Activated CD4-positive, alpha-beta T cell treated with anti-CD3 and anti-CD28 coated beads, Interleukin-2, amount 50 U/mL, for 24 hours (primary cell): ENCODE results near the gene DCUN1D4.

Experiments used
- DNase-seq, 2 donors: peaks; one replicate each; pipeline ENCODE4 v3.0.0-alpha.2; 2020; ENCODE audit warnings: low read depth in 1 of 2, low spot score in 1 of 2

DCUN1D4 gene

DNA sequence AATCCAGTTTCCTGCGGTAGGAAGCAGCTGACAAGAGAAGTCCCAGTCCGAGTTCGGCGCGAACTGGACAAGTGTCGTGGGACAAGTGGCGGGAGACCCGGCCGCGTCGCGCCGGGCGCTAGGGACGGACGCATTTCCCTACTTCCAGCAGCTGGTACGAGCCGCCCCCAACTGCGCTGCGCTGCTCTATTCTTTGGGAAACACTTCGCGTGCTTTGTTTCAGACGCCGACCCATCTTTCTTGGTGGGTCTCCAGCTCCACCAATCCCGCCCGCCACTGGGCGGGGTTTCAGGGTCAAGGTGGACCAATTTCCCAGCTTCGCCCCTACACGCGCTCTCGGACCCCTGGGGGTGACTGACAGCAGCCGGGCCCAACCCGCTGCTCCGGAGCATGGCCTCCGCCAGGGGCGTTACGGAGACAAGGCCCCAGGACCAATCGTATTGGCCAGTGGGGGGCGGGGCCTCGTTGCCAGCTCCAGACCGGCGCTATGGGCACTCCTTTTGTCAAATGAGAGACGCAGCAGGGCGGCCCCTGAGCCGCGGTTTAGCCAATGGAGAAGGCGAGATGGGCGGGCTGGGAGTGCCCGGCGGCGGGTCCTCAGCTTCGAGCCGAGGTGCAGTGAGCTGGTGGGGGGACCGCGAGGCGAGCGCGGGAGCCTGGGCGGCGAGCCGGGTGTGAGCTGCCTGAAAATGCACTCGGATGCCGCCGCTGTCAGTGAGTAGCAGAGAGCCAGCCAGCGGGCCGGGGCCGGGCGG lies at the start of gene DCUN1D4:
Gene DCUN1D4, plus strand, starts transcription at position 600 of the 755 bp plus-strand sequence. Its CDS starts 90 bp downstream, at position 690.
- peak; percentile 93 to 98 for DNase-seq

DNA sequence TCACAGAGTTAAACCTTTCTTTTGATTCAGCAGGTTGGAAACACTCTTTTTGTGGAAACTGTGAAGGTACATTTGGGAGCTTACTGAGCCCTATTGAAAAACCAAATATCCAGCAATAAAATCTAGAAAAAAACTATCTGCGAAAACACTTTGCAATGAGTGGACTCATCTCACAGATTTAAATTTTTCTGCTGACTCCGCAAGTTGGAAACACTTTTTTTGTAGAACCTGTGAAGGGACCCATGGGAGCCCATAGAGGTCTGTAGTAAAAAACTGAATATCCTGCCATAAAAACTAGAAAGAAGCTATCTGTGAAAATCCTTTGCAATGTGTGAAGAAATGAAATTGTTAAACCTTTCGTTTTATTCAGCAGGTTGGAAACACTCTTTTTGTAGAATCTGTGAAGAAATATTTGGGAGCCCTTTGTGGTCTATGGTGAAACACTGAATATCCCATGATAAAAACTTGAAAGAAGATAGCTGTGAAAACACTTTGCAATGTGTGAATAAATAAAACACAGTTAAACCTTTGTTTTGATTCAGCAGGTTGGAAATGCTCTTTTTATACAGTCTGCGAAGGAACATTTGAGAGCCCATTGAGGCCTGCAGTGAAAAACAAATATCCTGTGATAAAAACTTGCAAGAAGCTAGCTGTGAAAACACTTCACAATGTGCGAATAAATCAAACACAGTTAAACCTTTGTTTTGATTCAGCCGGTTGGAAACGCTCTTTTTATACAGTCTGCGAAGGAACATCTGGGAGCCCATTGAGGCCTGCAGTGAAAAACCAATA lies 22.3 kb upstream of the DCUN1D4 start:
- DNase-seq: no peak

DNA sequence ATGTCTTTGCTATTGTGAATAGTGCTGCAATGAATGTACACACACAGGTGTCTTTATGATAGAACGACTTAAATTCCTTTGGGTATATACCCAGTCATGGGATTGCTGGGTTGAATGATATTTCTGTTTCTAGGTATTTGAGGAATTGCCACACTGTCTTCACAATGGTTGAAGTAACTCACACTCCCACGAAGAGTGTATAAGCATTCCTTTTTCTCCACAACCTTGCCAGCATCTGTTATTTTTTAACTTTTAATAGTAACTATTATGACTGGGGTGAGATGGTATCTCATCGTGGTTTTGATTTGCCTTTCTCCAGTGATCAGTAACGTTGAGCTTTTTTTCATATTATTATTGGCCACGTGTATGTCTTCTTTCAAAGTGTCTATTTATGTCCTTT lies 17.6 kb upstream of the DCUN1D4 start:
- no peak for DNase-seq

DNA sequence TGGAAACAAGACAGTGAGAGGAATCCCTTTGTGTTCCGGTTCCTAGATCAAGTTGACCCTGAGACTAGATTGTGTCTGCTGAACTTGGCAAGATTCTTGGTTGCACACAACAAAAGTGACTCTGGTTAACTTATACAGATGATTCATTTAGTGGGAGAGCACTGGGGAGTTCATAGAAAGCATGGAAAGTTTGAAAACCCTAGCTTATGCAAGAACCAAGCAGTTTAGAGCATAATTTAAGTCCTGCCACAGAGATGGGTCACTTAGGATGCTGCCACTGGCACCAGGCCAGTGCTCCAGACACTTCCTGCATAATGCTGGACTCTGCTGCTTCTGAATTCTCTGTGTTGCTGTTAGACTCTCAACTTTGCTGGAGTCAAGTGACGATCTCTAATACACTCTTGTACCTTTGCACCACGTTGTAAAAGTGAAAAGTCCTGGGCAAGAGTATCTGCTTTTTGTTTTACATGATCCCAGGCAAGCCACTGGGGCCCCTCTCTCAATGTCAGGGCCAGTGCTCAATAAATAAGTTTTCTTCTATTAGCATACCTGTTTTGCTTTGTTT lies 12.7 kb upstream of the DCUN1D4 start:
- no peak for DNase-seq

DNA sequence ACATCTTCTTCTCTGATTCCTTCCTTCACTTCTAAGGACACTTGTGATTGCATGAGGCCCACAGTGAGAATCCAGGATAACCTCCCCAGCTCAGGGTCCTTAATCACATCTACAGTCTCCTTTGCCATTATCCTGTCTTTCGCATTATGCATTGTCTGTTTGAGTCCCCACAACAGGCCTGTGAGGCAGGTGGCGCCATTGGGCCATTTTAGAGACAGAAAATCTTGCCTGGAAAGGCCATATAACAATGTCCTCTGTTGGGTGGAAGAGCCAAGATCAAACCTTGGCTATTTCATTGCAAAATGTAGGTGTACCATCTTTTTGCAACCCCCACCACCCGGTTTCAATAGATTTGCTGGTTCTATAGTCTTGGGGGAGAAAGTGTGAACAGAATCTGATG lies 11.8 kb upstream of the DCUN1D4 start:
- peak; percentile 16 to 57 for DNase-seq

DNA sequence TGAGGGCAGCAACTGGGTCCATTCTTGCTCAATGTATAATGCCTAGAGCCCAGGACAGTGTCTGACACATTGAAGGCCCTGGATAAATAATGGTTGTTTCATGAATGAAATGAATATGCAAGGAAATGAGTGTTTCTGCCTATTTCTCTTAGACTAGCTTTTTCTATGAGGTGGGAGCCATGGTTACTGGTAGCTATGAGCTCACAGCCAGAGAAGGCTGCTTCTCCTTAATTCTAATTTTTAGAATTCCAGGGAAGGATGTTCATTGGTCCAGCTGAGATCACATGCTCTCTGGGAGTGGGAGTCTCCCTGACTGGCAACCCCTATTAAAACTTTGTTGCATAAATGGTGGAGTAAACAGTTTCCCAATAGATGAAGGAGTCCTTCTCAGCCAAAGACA lies 9.7 kb upstream of the DCUN1D4 start:
- DNase-seq: no peak

DNA sequence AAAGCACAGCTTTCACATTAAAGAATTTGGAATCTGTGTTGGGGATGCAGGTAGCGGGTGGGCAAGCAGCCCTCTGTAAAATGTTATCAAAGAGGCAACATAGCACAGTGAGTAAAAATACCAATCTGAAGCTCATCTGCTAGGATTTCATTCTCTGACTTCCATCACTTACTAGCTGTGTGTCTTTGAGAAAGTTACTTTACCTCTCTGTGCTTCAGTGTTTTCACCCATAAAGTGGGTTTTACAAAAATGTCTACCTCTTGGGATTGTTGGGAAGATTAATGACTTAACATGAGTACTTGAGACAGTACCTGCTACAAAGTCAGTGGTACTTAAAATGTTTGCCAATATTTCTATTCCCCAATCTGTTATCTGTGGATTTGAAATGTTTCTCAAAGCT lies 7.9 kb upstream of the DCUN1D4 start:
- no peak for DNase-seq

DNA sequence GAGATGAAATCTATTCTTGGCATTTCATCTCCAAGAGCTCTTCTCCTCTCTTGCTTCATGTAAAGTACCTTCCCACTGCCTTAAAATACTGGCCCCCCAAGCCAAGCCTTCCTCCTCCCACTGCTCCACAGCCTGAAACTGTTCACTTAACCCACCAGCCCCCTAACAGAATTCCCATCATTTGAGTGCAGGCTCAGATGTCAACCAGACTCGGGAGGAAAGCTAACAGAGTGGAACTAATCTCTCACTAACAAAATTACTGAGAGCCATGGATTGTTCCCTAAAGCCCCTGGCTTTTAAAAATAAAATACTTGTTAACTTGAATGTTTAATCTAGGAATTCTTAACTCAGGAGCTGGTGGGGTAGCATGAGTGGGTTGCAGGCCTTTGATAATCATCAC lies 7.1 kb upstream of the DCUN1D4 start:
- no peak for DNase-seq

DNA sequence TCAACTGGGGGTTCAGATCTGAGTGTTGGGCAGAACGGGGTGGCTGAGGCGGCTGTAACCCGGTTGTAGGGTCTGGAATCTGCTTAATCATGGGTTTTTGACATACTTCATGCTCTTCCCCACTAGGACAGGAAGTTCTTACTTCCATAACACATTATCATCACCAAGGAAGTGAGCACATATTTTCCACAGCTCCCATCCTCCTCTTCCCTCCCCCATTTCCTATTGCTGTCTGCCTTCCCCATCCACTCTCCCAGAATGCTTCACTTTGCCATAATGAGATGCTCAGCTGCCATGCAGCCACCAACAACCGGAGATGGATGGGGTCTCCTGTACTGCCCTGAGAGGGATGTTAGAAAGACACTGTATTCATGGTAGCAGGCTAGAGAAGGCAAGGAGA lies 6.4 kb upstream of the DCUN1D4 start:
- no peak for DNase-seq

DNA sequence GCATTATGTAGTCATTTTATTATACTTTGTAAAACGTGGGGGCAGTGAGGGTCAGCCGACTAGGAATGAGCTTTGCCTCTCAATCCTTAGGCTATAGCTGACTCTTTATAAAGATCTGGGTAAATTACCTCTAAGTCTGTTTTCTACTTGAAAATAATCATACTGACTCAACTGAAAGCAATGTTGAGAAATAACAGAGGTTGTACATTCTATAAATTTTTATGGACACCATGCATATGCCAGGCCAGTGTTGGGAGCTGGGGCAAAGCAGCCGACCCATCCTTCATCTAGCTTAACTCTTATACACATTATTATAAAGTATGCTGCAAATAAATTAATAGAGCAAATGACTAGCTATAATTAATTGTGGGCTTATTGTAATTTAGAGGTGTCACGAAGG lies 2.2 kb upstream of the DCUN1D4 start:
- DNase-seq: no peak

DNA sequence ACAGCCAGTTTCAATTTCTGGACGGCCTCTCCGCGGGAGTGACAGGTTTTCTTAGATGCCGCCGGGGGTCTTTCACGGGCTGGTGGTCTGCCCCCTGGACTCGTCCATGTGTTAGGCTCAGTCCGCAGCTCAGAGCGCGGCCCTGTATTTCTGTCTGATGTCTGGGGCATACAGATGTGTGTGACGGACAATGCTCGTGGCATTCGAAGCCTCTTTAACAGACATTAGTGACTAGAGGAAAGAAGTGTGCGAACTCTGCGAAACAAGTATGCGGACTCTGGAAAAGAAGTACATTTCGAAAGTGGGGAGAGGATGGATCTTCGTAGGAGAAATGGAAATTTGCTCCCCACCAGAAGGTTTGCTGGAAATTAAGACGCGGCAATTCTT lies 793 bp upstream of the DCUN1D4 start:
- DNase-seq: no peak

DNA sequence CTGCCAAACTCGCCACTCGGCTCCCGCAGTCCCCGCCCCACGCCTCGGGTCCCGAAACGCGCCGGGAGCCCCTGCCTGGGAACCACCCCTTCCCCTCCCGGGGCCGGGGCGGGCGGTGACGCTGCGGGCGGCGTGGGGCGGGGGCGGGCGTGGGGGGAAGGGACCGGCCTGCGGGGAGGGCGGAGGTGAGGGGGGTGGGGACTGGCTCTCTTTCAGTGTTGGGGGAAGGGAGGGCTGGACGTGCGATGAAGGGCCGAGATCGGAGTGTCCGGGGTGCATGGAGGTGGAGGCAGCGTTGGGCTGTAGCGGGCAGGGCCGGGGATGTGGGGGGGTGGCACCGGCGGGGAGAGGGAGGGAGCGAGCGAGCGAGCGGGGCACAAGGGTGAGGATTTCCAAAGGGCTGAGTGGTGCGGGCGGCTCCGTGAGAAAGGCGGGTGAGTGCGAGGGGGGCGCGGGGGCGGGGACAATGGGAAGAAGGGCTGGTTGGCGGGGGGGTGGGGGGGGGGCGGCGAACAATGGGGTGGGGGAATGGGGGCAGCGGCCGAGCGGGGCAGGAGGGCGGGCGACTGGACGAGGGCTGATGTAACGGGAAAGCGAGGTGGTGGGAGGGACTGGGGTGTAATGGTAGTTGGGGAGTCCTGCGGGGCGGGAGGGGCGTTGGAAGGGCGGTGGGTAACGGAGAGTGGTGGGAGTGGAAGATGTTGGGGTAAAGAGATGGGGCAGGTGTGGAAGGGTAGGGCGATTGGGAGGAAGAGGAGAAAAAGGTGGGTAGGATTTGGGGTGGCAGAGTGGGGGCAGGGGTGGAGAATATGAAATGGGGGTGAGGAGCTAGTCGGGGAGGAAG lies 578 bp downstream of the DCUN1D4 start:
- peak in 1 of 2 donors; percentile 27 for DNase-seq

DNA sequence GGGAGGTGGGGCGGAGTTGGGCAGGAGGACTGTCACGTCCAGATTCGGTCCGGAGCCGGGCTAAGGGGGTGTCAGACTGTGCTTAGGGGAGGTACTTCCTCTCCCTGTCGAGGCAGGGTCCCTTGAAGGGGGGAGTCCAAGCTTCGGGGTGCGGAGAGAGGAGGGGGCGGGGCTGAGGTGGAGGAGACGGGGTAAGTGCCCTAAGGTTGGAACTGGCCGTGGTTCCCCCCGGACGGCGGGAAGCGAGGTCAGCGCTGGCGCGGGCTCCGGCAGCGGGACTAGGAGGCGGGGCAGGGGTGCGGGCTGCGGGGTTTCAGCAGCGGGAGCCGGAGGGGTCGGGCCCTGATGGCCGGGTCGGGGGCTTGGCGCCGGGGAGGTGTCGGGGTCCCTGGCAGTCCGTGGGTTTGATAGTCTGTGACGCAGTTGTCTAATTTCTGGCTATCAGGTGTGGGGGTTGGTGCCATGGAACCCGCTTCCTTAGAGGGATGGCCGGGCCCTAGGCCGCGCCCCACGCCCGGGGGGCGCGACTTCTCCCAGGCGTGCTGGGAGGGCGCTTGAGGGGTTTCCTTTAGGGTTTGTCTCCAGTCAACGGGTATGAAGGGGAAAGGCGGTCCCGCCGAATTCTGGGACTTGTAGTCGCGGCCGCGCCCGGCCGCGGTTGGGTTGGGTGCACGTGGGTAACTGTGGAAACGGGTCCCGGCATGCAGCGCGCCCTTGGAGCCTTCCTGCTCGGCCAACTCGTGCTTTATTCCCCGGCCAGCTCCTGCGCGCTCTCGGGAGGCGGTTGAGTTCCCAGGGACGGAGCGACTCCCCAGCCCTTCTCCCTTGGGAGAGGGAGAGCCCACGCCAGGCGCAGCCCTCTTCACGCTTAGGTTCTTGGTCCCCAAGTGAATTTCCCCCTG lies 1.5 kb downstream of the DCUN1D4 start:
- peak; percentile 51 to 76 for DNase-seq

DNA sequence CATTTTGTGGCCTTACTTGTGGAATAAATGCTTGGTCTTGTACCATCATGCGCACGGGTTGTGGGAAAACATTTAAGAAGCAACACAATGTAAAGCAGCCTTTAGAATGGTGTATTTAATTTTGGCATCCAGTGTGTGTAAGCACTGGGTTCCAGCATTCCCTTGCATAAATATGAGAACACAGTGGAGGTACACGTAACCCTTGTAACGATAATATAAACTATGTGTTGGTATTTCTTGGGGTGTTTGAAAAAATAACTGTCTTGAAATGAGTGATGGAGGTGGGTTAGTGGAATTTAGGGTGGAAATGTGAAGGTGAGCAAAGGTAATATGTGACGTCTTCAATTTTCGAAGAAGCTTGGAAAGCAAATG lies 2.1 kb downstream of the DCUN1D4 start:
- no peak for DNase-seq

DNA sequence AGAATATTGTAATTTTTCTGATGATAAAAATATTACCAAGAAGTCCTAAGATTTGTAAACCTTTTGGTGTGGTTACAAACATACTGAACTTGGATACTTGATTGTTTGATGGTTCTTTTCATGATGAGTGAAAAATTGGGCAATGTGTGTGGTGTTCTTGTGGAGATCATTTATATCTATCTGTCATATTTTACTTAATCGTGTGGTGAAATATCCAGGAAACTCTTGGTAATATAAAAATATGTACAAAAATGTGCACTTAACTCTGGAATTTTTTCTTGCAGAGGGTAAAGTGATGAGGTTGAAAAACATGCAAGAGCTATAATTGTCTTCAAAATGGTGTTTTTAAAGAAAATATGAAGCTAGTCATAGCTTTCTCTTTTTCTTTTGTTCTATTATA lies 2.8 kb downstream of the DCUN1D4 start:
- DNase-seq: no peak

DNA sequence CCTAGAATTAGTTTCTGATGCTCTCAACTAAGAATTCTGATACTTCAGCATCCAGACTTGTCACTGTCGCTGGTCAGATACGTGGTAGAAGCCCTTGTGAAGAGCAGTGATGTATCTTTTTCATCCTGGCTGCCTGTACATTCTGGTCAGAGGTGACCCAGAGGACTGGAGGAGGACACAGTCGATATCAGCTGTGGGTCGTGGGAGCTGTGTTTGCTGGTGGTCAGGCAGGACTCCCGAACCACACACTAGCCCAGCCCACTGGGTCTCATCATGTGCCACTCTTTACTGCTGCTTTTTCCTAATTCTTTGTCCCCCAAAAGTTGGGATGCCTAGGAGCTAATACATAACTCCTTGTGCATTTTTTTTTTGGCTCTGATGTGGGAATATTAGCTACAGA lies 6.5 kb downstream of the DCUN1D4 start:
- DNase-seq: no peak

DNA sequence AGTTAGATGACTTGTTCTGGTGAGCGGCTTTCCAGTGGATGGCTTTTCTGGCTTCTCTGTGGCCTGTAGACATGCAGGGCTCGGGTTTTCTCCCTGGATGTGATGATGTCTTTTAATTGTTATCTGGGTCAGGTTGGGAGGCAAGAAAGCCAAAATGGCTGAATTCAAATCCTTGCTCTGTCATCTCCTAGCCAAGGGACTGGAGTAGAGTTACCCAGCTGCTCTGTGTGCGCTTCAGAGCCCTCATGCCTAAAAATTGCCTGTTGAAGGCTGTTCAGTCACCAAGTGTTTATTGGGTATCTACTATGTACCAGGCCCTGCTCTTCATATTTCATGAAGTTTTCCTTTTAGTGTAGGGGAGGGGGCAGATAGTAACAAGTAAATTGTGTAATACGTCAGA lies 7.3 kb downstream of the DCUN1D4 start:
- no peak for DNase-seq

DNA sequence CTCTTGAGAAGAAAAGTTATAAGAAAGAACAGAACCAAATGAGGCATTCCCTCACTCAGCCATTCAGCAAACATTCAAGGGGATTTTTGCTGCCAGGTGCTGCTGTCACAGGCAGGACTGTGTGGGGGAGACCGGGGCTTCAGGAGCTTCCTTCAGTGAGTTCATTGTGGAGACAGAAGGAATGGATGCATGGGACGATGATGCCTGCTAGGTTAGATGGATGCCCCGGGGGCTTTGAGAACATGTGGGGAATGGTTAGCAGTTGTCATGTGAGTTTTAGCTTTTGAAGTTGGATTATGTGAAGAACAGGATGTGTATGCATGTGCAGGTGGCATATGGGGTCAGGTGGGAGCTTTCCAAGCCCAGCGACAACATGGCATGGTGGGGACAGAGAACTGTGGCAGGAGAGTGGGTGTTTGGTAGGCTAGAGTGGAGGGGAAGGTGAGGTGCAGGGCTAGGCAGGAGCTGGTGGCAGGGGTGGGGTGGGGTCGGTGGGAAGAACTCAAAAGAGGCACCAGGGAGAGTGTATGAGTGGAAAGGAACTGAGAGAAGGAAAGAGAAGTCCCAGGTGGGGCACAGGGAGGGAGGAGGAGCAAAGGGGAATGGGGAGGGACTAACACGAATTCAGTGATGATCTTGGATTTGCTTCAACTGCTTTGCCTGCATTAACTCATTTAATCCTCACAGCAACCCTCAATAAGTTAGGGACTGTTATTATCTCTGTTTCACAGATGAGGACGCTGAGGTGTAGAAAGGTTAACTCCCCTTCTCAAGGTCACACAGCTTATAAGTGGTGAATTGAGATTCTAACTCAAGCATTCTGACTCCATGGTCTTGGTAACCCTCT lies 8.4 kb downstream of the DCUN1D4 start:
- no peak for DNase-seq

DNA sequence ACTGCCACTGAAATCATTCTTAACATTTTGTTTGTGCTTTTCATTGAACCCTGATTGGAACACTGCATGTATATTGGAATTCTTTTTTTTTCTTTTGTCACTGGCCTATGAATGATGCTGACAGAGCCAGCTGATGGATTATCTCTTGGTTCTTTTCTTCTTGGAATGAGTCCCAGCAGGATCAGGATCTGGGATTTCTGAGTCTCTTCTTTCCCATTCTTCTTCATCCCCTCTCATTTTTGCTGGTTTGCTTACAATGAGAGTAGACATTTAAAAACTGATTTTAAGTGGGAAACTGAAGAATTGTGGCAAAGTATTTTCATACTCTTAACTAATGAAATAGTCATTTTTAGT lies 9.0 kb downstream of the DCUN1D4 start:
- DNase-seq: no peak
